Sigmoid colon (tissue), 4 donors: Measurements from ENCODE around the gene WTIP.

Experiments
- EP300 ChIP-seq, 4 donors: sonication (generic); formaldehyde crosslinking; IDR thresholded peaks; one replicate each; pipeline ENCODE4 v1.6.1; 2017; ENCODE audit warnings: antibody characterized with exemption in 4 of 4
- POLR2A ChIP-seq, 2 donors: fragments of 450-650 bp; IDR thresholded peaks; one replicate each; pipeline ENCODE4 v1.6.1; 2016; ENCODE audit warnings: antibody characterized with exemption in 2 of 2, mild to moderate bottlenecking in 2 of 2, moderate library complexity in 2 of 2
- TF ChIP-seq, protein P1 (sequence below), 4 experiments: fragments of 450-650 bp in 3 of 4; fragments of 200-600 bp in 1 of 4; IDR thresholded peaks; one replicate each; pipeline ENCODE4 v1.5.1; 2016 to 2019; ENCODE audit warnings: antibody characterized with exemption in 4 of 4, mild to moderate bottlenecking in 3 of 4, moderate library complexity in 2 of 4

DNA sequence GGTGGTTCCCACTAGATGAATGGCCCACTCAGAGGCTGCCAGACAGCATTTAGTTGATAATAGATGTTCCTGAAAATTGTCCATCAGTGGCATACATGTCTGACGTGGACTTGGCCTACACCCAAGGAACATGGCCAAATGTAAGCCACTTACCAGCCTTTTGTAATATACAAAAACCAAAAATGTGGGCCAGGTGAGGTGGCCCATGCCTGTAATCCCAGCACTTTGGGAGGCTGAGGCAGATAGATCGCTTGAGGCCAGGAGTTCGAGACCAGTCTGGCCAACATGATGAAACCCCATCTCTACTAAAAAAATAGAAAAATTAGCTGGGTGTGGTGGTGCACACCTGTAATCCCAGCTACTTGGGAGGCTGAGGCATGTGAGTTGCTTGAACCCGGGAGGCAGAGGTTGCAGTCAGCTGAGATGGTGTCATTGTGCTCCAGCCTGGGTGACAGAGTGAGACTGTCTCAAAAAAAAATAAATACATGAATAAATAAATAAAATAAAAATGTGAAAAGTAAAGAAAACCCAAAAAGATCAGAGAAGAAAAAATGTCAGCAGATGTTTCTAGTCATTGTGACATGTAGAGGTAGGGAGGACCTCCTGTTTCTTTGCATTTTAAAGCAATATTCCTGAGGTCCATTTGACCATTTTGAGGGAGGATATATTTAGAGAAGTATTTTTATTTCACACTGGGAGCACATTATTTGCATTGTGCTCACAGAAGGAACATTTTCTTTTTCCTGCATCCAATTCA lies 7.1 kb upstream of the WTIP start:
- TF ChIP-seq, protein P1, sequence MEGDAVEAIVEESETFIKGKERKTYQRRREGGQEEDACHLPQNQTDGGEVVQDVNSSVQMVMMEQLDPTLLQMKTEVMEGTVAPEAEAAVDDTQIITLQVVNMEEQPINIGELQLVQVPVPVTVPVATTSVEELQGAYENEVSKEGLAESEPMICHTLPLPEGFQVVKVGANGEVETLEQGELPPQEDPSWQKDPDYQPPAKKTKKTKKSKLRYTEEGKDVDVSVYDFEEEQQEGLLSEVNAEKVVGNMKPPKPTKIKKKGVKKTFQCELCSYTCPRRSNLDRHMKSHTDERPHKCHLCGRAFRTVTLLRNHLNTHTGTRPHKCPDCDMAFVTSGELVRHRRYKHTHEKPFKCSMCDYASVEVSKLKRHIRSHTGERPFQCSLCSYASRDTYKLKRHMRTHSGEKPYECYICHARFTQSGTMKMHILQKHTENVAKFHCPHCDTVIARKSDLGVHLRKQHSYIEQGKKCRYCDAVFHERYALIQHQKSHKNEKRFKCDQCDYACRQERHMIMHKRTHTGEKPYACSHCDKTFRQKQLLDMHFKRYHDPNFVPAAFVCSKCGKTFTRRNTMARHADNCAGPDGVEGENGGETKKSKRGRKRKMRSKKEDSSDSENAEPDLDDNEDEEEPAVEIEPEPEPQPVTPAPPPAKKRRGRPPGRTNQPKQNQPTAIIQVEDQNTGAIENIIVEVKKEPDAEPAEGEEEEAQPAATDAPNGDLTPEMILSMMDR (IDR thresholded peaks at IDR 0.05), result no peak
- TF ChIP-seq POLR2A (IDR thresholded peaks at IDR 0.05) (no peak), EP300 (IDR thresholded peaks at IDR 0.05) (no peak)
